HG03045 (cell line): Measurements from ENCODE around the gene SGPP2.

Experiments used
- ATAC-seq: cut with Tn5 transposase; IDR thresholded peaks from one replicate; pipeline ENCODE4 v1.9.1; 2021; ENCODE audit warnings: mild to moderate bottlenecking, moderate library complexity; ENCODE audit not compliant: unreplicated experiment

Gene SGPP2

DNA sequence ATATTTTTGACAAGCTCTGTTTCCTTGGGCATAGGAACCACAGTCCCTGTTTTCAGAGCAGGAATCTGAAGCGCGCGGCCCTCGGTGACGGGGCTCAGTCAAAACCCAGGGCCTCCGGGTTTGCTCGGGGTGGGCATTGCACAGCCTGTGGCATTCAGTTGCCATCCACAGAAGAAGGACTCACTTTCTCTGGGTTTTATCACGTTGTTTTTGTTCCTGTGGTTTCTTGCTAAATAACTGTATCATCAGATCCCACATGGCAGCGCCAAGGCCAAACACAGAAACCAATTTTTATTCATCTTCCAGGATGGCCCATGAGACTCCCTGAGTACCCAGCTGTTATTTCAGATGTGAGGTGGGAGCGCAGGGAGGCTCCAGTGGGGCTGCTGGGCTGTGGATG is 35.6 kb downstream of the SGPP2 start:
- no peak for ATAC-seq

DNA sequence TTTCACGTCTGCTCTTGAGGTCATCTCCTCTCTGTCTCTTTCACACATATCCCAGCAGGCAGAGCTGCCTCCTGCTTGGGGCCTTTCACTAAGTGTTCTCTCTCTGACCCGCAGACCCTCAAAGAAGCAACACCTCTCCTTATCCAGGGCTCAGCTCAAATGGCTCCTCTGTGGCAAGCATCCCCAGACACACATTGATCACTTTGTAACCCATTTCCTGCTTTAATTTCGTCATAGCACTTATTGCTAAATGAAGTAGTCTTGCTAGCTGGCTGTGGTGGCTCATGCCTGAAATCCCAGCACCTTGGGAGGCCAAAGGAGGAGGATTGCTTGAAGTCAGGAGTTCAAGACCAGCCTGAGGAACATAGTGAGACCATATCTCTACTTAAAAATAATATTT is 41.4 kb downstream of the SGPP2 start:
- ATAC-seq: no peak

- no peak for ATAC-seq
Observed at GRCh38 chr2:222468346-222468745, 44.0 kb downstream of the SGPP2 start.

- ATAC-seq: no peak
Observed at GRCh38 chr2:222470802-222471468, 46.6 kb downstream of the SGPP2 start.

- ATAC-seq: no peak
Observed at GRCh38 chr2:222477962-222478608, 53.7 kb downstream of the SGPP2 start.

- no peak for ATAC-seq
Observed at GRCh38 chr2:222479859-222480258, 55.5 kb downstream of the SGPP2 start.

GRCh38 chr2:222480497-222480896 is 56.2 kb downstream of the SGPP2 start:
- no peak for ATAC-seq

DNA sequence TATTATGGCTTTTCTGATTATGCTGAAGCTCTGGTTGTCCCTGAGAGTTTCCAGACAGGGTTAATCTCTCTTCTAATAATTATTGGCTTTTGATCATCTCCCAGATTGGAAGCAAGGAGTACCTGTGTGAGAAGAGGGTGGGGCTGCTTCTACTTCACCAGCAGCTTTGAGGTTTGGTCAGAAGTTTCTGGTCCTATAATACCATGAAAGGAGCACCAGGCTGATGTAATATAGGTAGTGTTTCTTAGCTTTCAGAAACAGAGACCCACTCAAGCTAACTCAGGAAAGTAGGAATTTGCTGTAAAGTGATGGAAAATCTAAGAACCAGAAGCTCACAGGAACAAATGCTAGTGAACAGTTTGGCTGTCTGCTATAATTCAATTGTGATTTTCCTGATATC is 57.6 kb downstream of the SGPP2 start:
- ATAC-seq: no peak

DNA sequence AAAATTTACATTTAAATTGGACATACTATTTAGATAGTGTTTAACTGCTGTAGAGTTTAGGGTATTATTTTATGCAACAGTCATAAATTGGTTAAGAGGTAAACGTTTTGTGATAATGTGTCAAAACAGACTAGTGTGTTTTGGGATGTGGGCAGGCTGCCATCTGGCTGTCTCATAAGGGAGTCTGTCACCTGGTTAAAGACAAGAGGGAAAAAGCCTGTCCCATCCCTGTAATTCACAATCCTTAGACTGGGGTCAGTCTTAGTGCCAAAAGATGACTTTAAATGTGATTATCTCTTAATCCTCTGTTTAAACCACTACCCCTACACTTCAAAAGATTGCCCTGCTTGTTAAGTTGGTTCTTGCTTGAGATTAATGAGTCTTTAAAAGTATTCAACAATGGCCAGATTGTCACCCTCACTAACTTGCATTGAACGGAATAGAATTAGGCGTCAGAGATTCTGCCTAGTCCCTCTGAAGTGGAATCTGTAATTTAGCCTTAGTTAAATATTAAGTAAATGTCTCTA is 59.2 kb downstream of the SGPP2 start:
- ATAC-seq: no peak

GRCh38 chr2:222485367-222486211 is 61.2 kb downstream of the SGPP2 start:
- ATAC-seq: no peak

DNA sequence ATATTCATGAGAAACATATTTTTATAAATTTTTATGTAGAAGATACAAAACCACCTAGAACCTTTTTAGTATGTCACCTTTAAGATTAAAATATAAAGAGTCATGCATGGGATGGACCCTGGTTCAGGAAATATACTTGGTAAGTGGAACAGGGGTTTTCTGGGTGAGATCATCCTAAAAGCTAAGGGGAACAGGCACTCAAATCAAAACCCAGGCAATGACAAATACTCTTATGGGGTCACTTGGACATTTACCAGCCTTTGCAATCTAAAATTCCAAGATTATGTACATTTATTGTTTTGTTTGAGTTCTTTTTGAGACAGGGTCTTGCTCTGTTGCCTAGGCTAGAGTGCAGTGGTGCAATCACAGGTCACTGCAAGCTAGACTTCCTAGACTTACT is 65.8 kb downstream of the SGPP2 start:
- no peak for ATAC-seq

DNA sequence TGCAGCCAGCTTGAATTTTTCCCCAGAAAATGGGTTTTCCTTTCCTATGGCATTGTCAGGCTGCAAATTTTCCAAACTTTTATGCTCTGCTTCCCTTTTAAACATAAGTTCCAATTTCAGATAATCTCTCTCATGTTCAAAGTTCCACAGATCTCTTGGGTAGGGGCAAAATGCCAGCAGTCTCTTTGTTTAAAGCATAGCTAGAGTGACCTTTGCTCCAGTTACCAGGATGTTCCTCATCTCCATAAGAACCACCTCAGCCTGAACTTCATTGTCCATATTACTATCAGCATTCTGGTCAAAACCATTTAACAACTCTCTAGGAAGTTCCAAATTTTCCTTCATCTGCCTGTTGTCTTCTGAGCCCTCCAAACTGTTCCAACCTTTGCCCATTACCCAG is 68.3 kb downstream of the SGPP2 start:
- ATAC-seq: no peak

GRCh38 chr2:222494104-222494739 is 69.9 kb downstream of the SGPP2 start:
- ATAC-seq: no peak

DNA sequence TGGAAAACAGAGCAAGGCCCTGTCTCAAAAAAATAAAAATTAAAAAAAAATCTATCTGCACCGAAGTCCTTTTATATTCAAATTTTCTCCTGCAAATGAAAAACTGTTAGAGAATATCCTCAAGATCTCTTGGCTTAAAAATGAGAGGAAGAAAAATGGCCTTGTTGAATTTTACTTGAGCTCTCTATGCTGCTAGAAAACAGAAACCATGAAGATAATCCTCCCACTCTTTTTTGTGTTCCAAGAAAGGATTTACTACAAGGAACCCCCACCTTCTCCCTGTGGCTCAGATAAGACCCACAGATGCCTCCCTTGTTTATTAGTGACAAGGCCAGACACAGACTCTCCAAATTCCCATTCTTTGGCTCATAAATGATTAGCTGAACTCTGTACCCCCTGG is 71.0 kb downstream of the SGPP2 start:
- ATAC-seq: no peak

DNA sequence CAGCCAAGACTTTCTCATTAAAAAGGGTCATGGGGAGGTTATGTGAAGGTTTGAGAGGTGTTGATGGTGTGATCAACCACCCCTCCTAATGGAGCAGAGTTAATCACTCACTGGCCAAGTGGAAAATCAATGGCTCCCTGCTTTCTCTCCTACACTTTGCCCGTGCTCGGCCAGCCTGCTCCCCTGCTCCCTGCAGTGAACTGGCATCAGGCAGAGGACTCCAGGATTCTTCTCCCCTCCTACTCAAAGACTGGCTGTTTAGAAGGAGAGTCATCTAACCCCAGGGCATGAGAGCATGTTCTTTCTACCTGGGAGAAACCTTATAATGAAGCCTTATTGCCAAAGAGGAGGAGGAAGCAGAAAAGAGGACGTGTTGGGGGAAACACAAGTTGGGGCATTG is 74.9 kb downstream of the SGPP2 start:
- no peak for ATAC-seq

- ATAC-seq: no peak
Observed at GRCh38 chr2:222504191-222504590, 79.8 kb downstream of the SGPP2 start.

DNA sequence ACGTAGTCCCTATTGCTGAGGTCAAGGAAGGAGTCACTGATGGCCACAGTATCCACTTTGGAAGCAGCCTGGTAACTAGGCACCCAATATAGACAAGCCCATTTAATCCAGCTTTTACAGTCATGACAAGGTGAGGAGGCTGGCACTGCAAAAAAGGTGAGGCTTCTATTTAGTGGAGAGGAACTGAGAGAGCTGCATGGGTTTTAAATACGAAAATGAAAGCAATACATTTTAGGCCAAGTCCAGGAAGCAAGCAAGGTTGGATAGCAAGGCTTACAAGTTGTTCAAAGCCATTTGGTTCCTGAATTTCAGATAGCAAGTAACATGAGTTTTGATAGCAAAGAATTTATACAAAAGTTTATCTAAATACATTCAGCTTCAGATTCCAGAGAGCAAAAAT is 80.4 kb downstream of the SGPP2 start:
- ATAC-seq: peak; percentile 96

DNA sequence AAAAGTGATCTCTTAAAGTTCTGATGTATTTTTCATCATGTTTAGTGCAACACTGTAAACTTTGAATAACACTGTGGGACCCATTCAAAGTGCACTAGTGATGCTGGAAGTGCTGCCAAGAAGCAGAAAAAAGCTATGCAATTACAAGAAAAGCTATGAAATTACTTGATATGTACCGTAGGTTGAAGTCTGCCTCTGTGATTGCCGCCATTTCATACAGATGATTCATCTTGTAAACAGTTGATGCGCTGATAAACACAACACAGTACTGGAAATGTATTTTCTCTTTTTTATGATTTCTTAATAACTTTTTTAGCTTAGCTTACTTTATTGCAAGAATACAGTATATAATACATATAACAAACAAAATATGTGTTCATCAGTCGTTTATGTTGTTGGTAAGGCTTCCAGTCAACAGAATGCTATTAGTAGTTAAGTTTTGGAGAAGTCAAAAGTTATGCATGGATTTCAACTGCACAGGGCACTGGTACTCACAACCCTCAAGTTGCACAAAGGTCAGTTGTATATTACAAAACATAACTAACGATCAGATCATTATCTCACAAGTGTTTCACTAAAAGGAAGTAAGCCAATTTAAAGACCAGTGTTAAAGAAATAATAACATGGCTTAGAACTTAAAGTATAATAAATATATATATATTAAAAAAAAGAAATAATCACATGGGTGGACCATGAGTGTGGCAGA is 82.0 kb downstream of the SGPP2 start:
- ATAC-seq: no peak

DNA sequence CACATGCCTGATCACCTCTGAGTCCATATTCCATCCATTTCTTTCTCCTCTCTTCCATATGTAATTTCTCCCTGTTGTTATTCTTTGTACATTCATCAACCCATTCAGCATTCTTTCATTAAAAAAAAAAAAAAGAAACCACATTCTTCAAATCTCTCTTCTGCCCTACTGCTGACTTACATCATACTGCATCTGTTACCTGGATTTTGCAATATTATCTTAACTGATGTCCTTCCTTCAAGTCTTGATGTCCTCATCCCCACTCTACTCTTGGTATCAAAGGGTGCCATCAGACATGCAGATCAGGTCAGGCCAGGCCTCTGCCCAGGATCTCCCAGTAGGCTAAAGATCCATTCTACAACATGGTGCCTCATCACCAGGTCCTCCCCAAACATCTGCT is 90.6 kb downstream of the SGPP2 start:
- no peak for ATAC-seq

GRCh38 chr2:222518570-222519381 is 94.4 kb downstream of the SGPP2 start:
- ATAC-seq: no peak
